H1 (cell line): ENCODE measurements around the gene OR2J2. TPM values are rescaled to one million over a fixed set of nuclear protein-coding genes. Genes with fewer than 3 reads are reported as not detected.

Experiments
- BRCA1 ChIP-seq: IDR thresholded peaks from 2 replicates; pipeline ENCODE4 v1.6.1; 2012; ENCODE audit warnings: low read depth, low read length, improper control_type of control experiment
- CHD7 ChIP-seq: fragments of 300-600 bp; sonication (generic); IDR thresholded peaks from 2 replicates; pipeline ENCODE4 v1.7.1; 2012; ENCODE audit warnings: low read length, moderate library complexity, mild to moderate bottlenecking, inconsistent platforms; ENCODE audit not compliant: insufficient replicate concordance
- EZH2 ChIP-seq: fragments of 200-600 bp; sonication (generic); IDR thresholded peaks from 2 replicates; pipeline ENCODE4 v1.7.1; 2012; ENCODE audit warnings: low read depth, mild to moderate bottlenecking, moderate library complexity, low read length, inconsistent platforms; ENCODE audit not compliant: severe bottlenecking
- NRF1 ChIP-seq: IDR thresholded peaks from 2 replicates; pipeline ENCODE4 v1.6.1; 2011; ENCODE audit warnings: mild to moderate bottlenecking, low read depth, low read length, improper control_type of control experiment
- POLR2A ChIP-seq, 2 experiments: IDR thresholded peaks; 1 replicate in 1 of 2; 2 replicates in 1 of 2; pipeline ENCODE4 v1.6.1; 2011; ENCODE audit warnings: low read depth in 2 of 2, low read length in 2 of 2, mild to moderate bottlenecking in 2 of 2; ENCODE audit errors: control extremely low read depth in 1 of 2
- SAP30 ChIP-seq: fragments of 300-600 bp; sonication (generic); IDR thresholded peaks from 2 replicates; pipeline ENCODE4 v1.7.1; 2012; ENCODE audit warnings: low read length, moderate library complexity, mild to moderate bottlenecking, inconsistent platforms; ENCODE audit not compliant: insufficient read depth, insufficient replicate concordance
- TAF1 ChIP-seq: IDR thresholded peaks from 2 replicates; pipeline ENCODE4 v1.6.1; 2011; ENCODE audit warnings: mild to moderate bottlenecking, low read depth, low read length
- TCF12 ChIP-seq: IDR thresholded peaks from 2 replicates; pipeline ENCODE4 v1.6.1; 2011; ENCODE audit warnings: low read depth, mild to moderate bottlenecking, low read length
- polyA plus RNA-seq, 7 experiments: library from polyadenylated mRNA; depleted of rRNA in 3 of 7; stranded (reverse) in 5 of 7; unstranded in 2 of 7; fragments of >200 nt in 5 of 7; fragments of 200-250 nt in 2 of 7; gene quantifications; 1 replicate in 5 of 7; 2 replicates in 1 of 7; 4 replicates in 1 of 7; pipeline versions ENCODE4 v1.2.1 to v1.2.3, GENCODE V29; 2011 to 2013; ENCODE audit warnings: missing spikeins in 2 of 7, mixed read lengths in 2 of 7
- total RNA-seq: library from RNA; stranded (reverse); fragmentation: NEBNext Ultra II Directional; extraction: Animal tissue kit (Norgen Biotek cat#: 25700); gene quantifications from 2 replicates; pipeline ENCODE4 v1.2.1, GENCODE V29; 2021

OR2J2 gene
- total and polyA plus RNA-seq, 2 of the 8 experiments (the other 6 are each of a cell fraction or from before 2014, with no cell fraction given): not detected

GRCh38 chr6:29141606-29142005, 29.1 kb upstream of the OR2J2 start (continued):
- TF ChIP-seq CHD7 (no peak), SAP30 (no peak), BRCA1 (no peak), TAF1 (no peak), NRF1 (no peak), TCF12 (no peak), POLR2A (IDR thresholded peaks at IDR 0.05; ENCODE audit: control extremely low read depth in 1 of 2, low read depth in 2 of 2, low read length in 2 of 2) (no peak), EZH2 (no peak)
